Mammary epithelial cell (primary cell): Measurements from ENCODE around the gene MIB1.

Source experiments
- EZH2 ChIP-seq: IDR thresholded peaks from 2 replicates; pipeline ENCODE4 v1.6.1; 2012; ENCODE audit warnings: low read length, inconsistent platforms, borderline replicate concordance
- TF ChIP-seq, protein P1 (sequence below), 2 donors: IDR thresholded peaks in 1 of 2; conservative IDR thresholded peaks in 1 of 2; 2 replicates each; pipeline ENCODE4 v1.5.1; 2011 to 2012; ENCODE audit warnings: inconsistent platforms in 2 of 2, low read length in 2 of 2, mild to moderate bottlenecking in 2 of 2, control low read depth in 1 of 2, low read depth in 1 of 2; ENCODE audit not compliant: insufficient read depth in 1 of 2; ENCODE audit errors: extremely low read depth in 1 of 2

- TF ChIP-seq, protein P1, sequence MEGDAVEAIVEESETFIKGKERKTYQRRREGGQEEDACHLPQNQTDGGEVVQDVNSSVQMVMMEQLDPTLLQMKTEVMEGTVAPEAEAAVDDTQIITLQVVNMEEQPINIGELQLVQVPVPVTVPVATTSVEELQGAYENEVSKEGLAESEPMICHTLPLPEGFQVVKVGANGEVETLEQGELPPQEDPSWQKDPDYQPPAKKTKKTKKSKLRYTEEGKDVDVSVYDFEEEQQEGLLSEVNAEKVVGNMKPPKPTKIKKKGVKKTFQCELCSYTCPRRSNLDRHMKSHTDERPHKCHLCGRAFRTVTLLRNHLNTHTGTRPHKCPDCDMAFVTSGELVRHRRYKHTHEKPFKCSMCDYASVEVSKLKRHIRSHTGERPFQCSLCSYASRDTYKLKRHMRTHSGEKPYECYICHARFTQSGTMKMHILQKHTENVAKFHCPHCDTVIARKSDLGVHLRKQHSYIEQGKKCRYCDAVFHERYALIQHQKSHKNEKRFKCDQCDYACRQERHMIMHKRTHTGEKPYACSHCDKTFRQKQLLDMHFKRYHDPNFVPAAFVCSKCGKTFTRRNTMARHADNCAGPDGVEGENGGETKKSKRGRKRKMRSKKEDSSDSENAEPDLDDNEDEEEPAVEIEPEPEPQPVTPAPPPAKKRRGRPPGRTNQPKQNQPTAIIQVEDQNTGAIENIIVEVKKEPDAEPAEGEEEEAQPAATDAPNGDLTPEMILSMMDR (conservative IDR thresholded peaks at IDR 0.05 in 1 of 2, IDR thresholded peaks at IDR 0.05 in 1 of 2; ENCODE audit: extremely low read depth in 1 of 2, insufficient read depth in 1 of 2, low read depth in 1 of 2, low read length in 2 of 2), result no peak
- no peak for TF ChIP-seq EZH2
Measured at GRCh38 chr18:21745231-21745630, 4.6 kb downstream of the MIB1 start.
